Tibial nerve (tissue), 4 donors: ENCODE results near the gene AKTIP. TPM values are rescaled to one million over a fixed set of nuclear protein-coding genes. Genes with fewer than 3 reads are reported as not detected.

Experiments
- DNase-seq, 2 donors: peaks; one replicate each; pipeline ENCODE4 v3.0.0-alpha.2; 2019; ENCODE audit warnings: low spot score in 2 of 2
- H3K27ac ChIP-seq, 4 donors: fragments of 200-600 bp; sonication (generic) in 3 of 4; one replicate each; pipeline ENCODE4 v1.5.1; 2017 to 2019; ENCODE audit warnings: mild to moderate bottlenecking in 1 of 4
- H3K27me3 ChIP-seq, 2 donors: fragments of 200-600 bp; sonication (generic) in 1 of 2; one replicate each; pipeline versions ENCODE4 v1.5.1 to v1.6.0; 2017 to 2019
- H3K36me3 ChIP-seq, 3 donors: fragments of 200-600 bp; sonication (generic); one replicate each; pipeline ENCODE4 v1.5.1; 2018 to 2019
- H3K4me1 ChIP-seq, 4 donors: fragments of 200-600 bp; sonication (generic) in 3 of 4; one replicate each; pipeline ENCODE4 v1.5.1; 2017 to 2019
- H3K4me3 ChIP-seq, 4 donors: fragments of 200-600 bp; sonication (generic) in 3 of 4; one replicate each; pipeline ENCODE4 v1.5.1; 2017 to 2019; ENCODE audit warnings: mild to moderate bottlenecking in 1 of 4, moderate library complexity in 1 of 4
- H3K9me3 ChIP-seq, 4 donors: fragments of 200-600 bp; sonication (generic) in 3 of 4; one replicate each; pipeline ENCODE4 v1.5.1; 2017 to 2019
- EP300 ChIP-seq, 2 donors: sonication (generic); formaldehyde crosslinking; IDR thresholded peaks; one replicate each; pipeline ENCODE4 v1.6.1; 2017; ENCODE audit warnings: antibody characterized with exemption in 2 of 2, mild to moderate bottlenecking in 1 of 2
- POLR2A ChIP-seq, 2 donors: fragments of 450-650 bp; IDR thresholded peaks; one replicate each; pipeline ENCODE4 v1.6.1; 2017; ENCODE audit warnings: antibody characterized with exemption in 2 of 2, mild to moderate bottlenecking in 2 of 2, moderate library complexity in 2 of 2
- WGBS, 2 donors: methylation state at CpG; one replicate each; pipeline ENCODE4 v1.1.5; 2018; 5-methylcytosine and 5-hydroxymethylcytosine counted together
- total RNA-seq, 4 donors: library from RNA; depleted of rRNA; stranded (reverse); fragments of >200 nt; gene quantifications; one replicate each; pipeline ENCODE4 v1.1.0, GENCODE V29; 2016
- TF ChIP-seq, protein P1 (sequence below), 5 experiments: fragments of 200-600 bp in 3 of 5; fragments of 450-650 bp in 2 of 5; sonication (generic) in 3 of 5; IDR thresholded peaks; one replicate each; pipeline ENCODE4 v1.5.1; 2016 to 2019; ENCODE audit warnings: antibody characterized with exemption in 5 of 5, mild to moderate bottlenecking in 3 of 5, moderate library complexity in 2 of 5

Gene AKTIP
- total RNA-seq, 4 donors from 2014 or later: 33.3 to 48.5 (median 39.8) TPM

DNA sequence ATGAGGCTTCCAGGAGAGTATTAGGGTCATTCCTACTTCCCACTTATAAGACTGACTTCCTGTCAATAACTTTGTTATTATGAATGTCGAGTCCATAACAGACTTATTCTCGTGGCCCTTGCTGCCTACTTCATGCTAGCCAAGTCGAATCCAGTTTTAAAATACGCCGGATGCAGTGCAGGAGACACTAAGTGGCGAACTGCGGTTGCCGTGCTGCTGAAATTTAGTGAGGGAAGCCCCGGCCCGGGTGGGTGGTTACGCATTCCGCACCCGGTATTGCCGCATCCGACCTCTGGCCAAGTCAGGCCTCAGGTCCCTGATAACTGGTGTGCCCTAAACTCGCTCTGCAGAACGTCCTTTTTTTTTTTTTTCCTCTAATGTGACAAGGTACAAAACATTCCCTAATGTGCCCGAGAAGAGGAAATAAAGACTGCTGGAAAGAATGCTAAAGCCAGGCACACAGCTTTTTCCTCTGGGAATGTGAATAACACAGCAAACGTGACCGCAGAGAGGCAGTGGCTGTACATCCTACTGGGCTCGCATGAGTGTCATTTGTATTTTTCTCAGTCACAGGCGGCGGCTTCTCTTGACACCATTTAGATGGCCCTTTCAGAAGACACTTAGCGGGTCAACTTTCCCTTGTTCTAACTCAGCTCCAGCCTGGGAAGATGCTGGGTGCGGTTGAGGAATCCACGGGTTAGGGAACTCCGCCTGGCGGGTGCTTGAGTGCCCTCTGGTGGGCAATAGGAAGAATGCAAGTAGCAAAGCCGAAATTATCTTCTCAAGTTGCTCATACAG is 7.1 kb upstream of the AKTIP start:
- peak overlapping the region in 3 of 4 donors; percentile 22 to 74 (median 70) for H3K27ac ChIP-seq
- DNase-seq: peak; percentile 34 to 57
- no peaks in the 10 kb centered on the region for H3K9me3 ChIP-seq
- peaks cover 0 to 14% (median 0%) of the 10 kb centered on the region in 4 donors for H3K4me1 ChIP-seq
- H3K4me3 ChIP-seq: peak overlapping the region in 1 of 4 donors; percentile 6
- TF ChIP-seq, protein P1, sequence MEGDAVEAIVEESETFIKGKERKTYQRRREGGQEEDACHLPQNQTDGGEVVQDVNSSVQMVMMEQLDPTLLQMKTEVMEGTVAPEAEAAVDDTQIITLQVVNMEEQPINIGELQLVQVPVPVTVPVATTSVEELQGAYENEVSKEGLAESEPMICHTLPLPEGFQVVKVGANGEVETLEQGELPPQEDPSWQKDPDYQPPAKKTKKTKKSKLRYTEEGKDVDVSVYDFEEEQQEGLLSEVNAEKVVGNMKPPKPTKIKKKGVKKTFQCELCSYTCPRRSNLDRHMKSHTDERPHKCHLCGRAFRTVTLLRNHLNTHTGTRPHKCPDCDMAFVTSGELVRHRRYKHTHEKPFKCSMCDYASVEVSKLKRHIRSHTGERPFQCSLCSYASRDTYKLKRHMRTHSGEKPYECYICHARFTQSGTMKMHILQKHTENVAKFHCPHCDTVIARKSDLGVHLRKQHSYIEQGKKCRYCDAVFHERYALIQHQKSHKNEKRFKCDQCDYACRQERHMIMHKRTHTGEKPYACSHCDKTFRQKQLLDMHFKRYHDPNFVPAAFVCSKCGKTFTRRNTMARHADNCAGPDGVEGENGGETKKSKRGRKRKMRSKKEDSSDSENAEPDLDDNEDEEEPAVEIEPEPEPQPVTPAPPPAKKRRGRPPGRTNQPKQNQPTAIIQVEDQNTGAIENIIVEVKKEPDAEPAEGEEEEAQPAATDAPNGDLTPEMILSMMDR (IDR thresholded peaks at IDR 0.05): peak; percentile 80 to 96 (median 89)
- TF ChIP-seq EP300 (IDR thresholded peaks at IDR 0.05) (peak in 1 of 2 donors; percentile 13), POLR2A (IDR thresholded peaks at IDR 0.05) (no peak)
- 41 to 43% methylated on average over 29 of the region's 29 CpGs for WGBS, 2 donors
- H3K27me3 ChIP-seq: no peaks in the 10 kb centered on the region
- no peaks in the 10 kb centered on the region for H3K36me3 ChIP-seq

DNA sequence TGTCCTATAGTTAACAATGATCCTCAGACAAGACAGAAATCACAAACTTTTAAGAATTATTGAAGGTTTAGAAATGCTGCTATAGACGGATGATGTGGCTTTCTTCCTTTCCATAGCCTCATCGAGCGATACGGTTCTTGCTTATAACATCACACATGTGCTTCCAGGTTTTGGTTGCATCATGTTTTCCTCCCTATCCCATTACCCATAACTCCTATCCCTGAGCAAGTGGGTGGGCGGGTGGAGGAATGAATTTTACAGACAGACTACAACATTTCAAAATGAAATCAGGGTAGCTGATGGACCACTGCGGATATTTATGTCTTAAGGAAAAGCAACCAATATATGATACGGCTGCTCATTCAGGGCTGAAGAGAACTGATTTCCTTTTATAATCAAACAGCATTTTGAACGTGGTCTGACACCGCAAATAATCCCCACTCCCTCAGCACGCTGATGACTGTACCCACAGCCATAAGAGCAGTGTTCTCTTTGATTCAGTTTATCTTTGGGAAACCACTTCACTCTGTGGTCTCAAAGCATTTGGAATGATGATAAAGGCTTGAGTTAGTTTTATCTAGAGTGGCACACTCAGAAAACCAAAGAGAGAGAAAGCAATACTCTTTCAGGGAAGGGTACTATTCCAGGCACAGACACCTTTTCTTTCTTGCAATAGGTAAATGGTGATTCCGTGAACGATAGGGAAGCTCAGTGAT is 4.6 kb upstream of the AKTIP start:
- no peak overlapping the region for H3K4me3 ChIP-seq
- no peak overlapping the region for H3K27ac ChIP-seq
- WGBS, 2 donors: 83 to 90% methylated on average over 12 of the region's 12 CpGs
- DNase-seq: no peak
- TF ChIP-seq POLR2A (IDR thresholded peaks at IDR 0.05) (no peak), EP300 (IDR thresholded peaks at IDR 0.05) (no peak)
- TF ChIP-seq, protein P1 (IDR thresholded peaks at IDR 0.05): no peak
- H3K36me3 ChIP-seq: no peaks in the 10 kb centered on the region
- H3K9me3 ChIP-seq: no peaks in the 10 kb centered on the region
- H3K4me1 ChIP-seq: peaks cover 0 to 27% (median 11%) of the 10 kb centered on the region in 4 donors
- no peaks in the 10 kb centered on the region for H3K27me3 ChIP-seq

DNA sequence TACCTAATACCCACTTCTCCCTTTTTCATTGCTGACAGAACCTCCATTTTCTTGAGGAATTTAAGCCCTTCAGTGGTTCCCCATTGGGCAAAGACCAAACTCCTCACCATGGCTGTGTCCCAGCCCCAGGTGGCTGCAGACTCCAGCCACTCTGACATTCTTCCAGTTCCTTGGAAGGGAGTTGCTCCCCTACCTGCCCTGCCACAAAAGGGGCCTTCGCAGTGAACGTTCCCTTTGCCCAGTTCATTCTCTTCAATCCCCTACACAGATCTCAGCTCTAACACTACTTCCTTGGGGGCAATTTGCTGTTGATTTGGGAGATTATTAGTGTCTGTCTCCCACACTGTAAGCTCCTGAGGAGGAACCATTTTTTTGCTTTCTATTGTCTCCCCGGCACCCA is 3.2 kb upstream of the AKTIP start:
- no peak for DNase-seq
- TF ChIP-seq EP300 (IDR thresholded peaks at IDR 0.05) (no peak), POLR2A (IDR thresholded peaks at IDR 0.05) (no peak)
- TF ChIP-seq, protein P1 (IDR thresholded peaks at IDR 0.05): no peak
- no peak overlapping the region for H3K4me3 ChIP-seq
- H3K4me1 ChIP-seq: peaks cover 0 to 37% (median 21%) of the 10 kb centered on the region in 4 donors
- 84 to 85% methylated on average over 3 of the region's 3 CpGs for WGBS, 2 donors
- no peaks in the 10 kb centered on the region for H3K27me3 ChIP-seq
- no peaks in the 10 kb centered on the region for H3K36me3 ChIP-seq
- no peak overlapping the region for H3K27ac ChIP-seq
- H3K9me3 ChIP-seq: no peaks in the 10 kb centered on the region

DNA sequence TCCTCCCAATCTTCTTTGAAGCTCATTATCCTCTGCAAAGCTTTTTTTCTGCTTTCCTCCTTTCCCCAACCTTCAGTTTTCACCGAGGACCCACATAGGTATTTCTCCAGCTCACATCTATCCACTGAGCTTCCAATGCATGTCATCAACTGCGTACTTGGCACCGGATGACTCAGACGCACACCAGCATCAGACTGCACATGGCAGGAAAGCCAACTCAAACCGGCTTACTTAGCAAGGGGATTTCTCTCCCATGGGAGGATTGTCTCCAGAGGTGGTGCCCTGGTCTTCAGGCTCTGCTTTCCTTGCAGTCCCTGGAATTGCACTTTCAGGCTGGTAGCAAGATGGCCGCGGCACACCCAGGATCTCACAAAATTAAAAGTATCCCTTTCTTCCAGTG is 1.7 kb upstream of the AKTIP start:
- Histone ChIP-seq H3K27ac (peak overlapping the region in 3 of 4 donors; percentile 93 to 94 (median 94)), H3K9me3 (no peaks in the 10 kb centered on the region), H3K27me3 (no peaks in the 10 kb centered on the region), H3K4me3 (no peak overlapping the region), H3K36me3 (no peaks in the 10 kb centered on the region), H3K4me1 (peaks cover 0 to 31% (median 26%) of the 10 kb centered on the region in 4 donors)
- TF ChIP-seq EP300 (IDR thresholded peaks at IDR 0.05) (no peak), POLR2A (IDR thresholded peaks at IDR 0.05) (no peak)
- TF ChIP-seq, protein P1 (IDR thresholded peaks at IDR 0.05): no peak
- 75 to 80% methylated on average over 7 of the region's 7 CpGs for WGBS, 2 donors
- DNase-seq: no peak
